Activated T-cell treated with anti-CD3 and anti-CD28 coated beads, Interleukin-2, amount 50 U/mL, for 4 hours (primary cell): ENCODE data around the gene FBXW7. TPM values are rescaled to one million over a fixed set of nuclear protein-coding genes. Genes with fewer than 3 reads are reported as not detected.

ENCODE experiments used
- ATAC-seq, 2 donors: fragments of 200-7000 bp; cut with Tn5 transposase; one replicate each; pipeline ENCODE4 v1.10.0; 2021
- DNase-seq: peaks from one replicate; pipeline ENCODE4 v3.0.0-alpha.2; 2020
- H3K27me3 Mint-ChIP-seq: one replicate; pipeline ENCODE4 v1.8.0; 2021; ENCODE audit warnings: low read depth, mixed read lengths
- H3K36me3 Mint-ChIP-seq: one replicate; pipeline ENCODE4 v1.8.0; 2022; ENCODE audit warnings: mixed read lengths; ENCODE audit not compliant: insufficient read depth
- H3K4me1 Mint-ChIP-seq: one replicate; pipeline ENCODE4 v1.8.0; 2021; ENCODE audit warnings: low read depth, mixed read lengths
- H3K4me3 Mint-ChIP-seq: one replicate; pipeline ENCODE4 v1.8.0; 2021; ENCODE audit warnings: mild to moderate bottlenecking, moderate library complexity, mixed read lengths
- H3K9me3 Mint-ChIP-seq: one replicate; pipeline ENCODE4 v1.8.0; 2021; ENCODE audit warnings: mixed read lengths
- total RNA-seq, 3 donors: library from RNA; stranded (reverse); gene quantifications; one replicate each; pipeline ENCODE4 v1.2.1, GENCODE V29; 2021

The FBXW7 gene
- total RNA-seq, 3 donors from 2014 or later: 38.8 to 41.4 (median 39.1) TPM

- H3K27me3 Mint-ChIP-seq: no peaks in the 10 kb centered on the region
- ATAC-seq: no peak
- H3K4me3 Mint-ChIP-seq: no peak overlapping the region
- H3K9me3 Mint-ChIP-seq: no peaks in the 10 kb centered on the region
- peaks cover 22% of the 10 kb centered on the region for H3K36me3 Mint-ChIP-seq
- no peak for DNase-seq
- peaks cover 25% of the 10 kb centered on the region for H3K4me1 Mint-ChIP-seq
Measured at GRCh38 chr4:152427981-152428380, 107.9 kb downstream of the FBXW7 start.

GRCh38 chr4:152424977-152425376 is 110.9 kb downstream of the FBXW7 start:
- ATAC-seq: no peak
- DNase-seq: no peak
- H3K4me1 Mint-ChIP-seq: peaks cover 35% of the 10 kb centered on the region
- peaks cover 19% of the 10 kb centered on the region for H3K36me3 Mint-ChIP-seq
- H3K9me3 Mint-ChIP-seq: no peaks in the 10 kb centered on the region
- no peaks in the 10 kb centered on the region for H3K27me3 Mint-ChIP-seq
- no peak overlapping the region for H3K4me3 Mint-ChIP-seq

- no peak overlapping the region for H3K4me3 Mint-ChIP-seq
- ATAC-seq: no peak
- DNase-seq: no peak
- H3K27me3 Mint-ChIP-seq: no peaks in the 10 kb centered on the region
- peaks cover 38% of the 10 kb centered on the region for H3K4me1 Mint-ChIP-seq
- no peaks in the 10 kb centered on the region for H3K9me3 Mint-ChIP-seq
- peaks cover 16% of the 10 kb centered on the region for H3K36me3 Mint-ChIP-seq
Measured at GRCh38 chr4:152424396-152424795, 111.5 kb downstream of the FBXW7 start.

- H3K4me1 Mint-ChIP-seq: peaks cover 38% of the 10 kb centered on the region
Measured at GRCh38 chr4:152422817-152423320, 113.0 kb downstream of the FBXW7 start.

GRCh38 chr4:152421576-152421975 is 114.3 kb downstream of the FBXW7 start:
- Mint-ChIP-seq H3K4me3 (no peak overlapping the region), H3K9me3 (no peaks in the 10 kb centered on the region), H3K36me3 (peaks cover 3% of the 10 kb centered on the region), H3K27me3 (no peaks in the 10 kb centered on the region), H3K4me1 (peaks cover 37% of the 10 kb centered on the region)
- ATAC-seq: no peak
- no peak for DNase-seq

More at GRCh38 chr4:152422817-152423320, 113.0 kb downstream of the FBXW7 start:
- Mint-ChIP-seq H3K4me3 (no peak overlapping the region), H3K27me3 (no peaks in the 10 kb centered on the region), H3K36me3 (peaks cover 7% of the 10 kb centered on the region), H3K9me3 (no peaks in the 10 kb centered on the region)
- DNase-seq: no peak
- ATAC-seq: no peak

GRCh38 chr4:152419809-152420208 is 116.1 kb downstream of the FBXW7 start:
- Mint-ChIP-seq H3K4me1 (peaks cover 37% of the 10 kb centered on the region), H3K36me3 (no peaks in the 10 kb centered on the region), H3K4me3 (no peak overlapping the region), H3K9me3 (no peaks in the 10 kb centered on the region), H3K27me3 (no peaks in the 10 kb centered on the region)
- DNase-seq: no peak
- no peak for ATAC-seq

GRCh38 chr4:152417673-152418072 is 118.2 kb downstream of the FBXW7 start:
- Mint-ChIP-seq H3K36me3 (no peaks in the 10 kb centered on the region), H3K4me3 (no peak overlapping the region), H3K4me1 (peaks cover 33% of the 10 kb centered on the region), H3K27me3 (no peaks in the 10 kb centered on the region), H3K9me3 (no peaks in the 10 kb centered on the region)
- DNase-seq (no peak), ATAC-seq (no peak)

GRCh38 chr4:152415980-152416379 is 119.9 kb downstream of the FBXW7 start:
- no peaks in the 10 kb centered on the region for H3K9me3 Mint-ChIP-seq
- no peaks in the 10 kb centered on the region for H3K27me3 Mint-ChIP-seq
- ATAC-seq (no peak), DNase-seq (no peak)
- H3K36me3 Mint-ChIP-seq: peaks cover 5% of the 10 kb centered on the region
- peaks cover 26% of the 10 kb centered on the region for H3K4me1 Mint-ChIP-seq
- H3K4me3 Mint-ChIP-seq: no peak overlapping the region

GRCh38 chr4:152408514-152409327 is 127.2 kb downstream of the FBXW7 start:
- Mint-ChIP-seq H3K27me3 (no peaks in the 10 kb centered on the region), H3K9me3 (no peaks in the 10 kb centered on the region), H3K36me3 (peaks cover 21% of the 10 kb centered on the region), H3K4me1 (peaks cover 12% of the 10 kb centered on the region), H3K4me3 (no peak overlapping the region)
- no peak for DNase-seq
- peak in 1 of 2 donors; percentile 56 for ATAC-seq

- ATAC-seq (no peak), DNase-seq (no peak)
- Mint-ChIP-seq H3K4me3 (no peak overlapping the region), H3K36me3 (peaks cover 34% of the 10 kb centered on the region), H3K9me3 (no peaks in the 10 kb centered on the region), H3K4me1 (peaks cover 27% of the 10 kb centered on the region), H3K27me3 (no peaks in the 10 kb centered on the region)
Measured at GRCh38 chr4:152401424-152401823, 134.5 kb downstream of the FBXW7 start.

GRCh38 chr4:152399246-152399645 is 136.6 kb downstream of the FBXW7 start:
- peak in 1 of 2 donors; percentile 27 for ATAC-seq
- peaks cover 38% of the 10 kb centered on the region for H3K4me1 Mint-ChIP-seq
- H3K9me3 Mint-ChIP-seq: no peaks in the 10 kb centered on the region
- H3K4me3 Mint-ChIP-seq: no peak overlapping the region
- no peaks in the 10 kb centered on the region for H3K27me3 Mint-ChIP-seq
- H3K36me3 Mint-ChIP-seq: peaks cover 30% of the 10 kb centered on the region
- DNase-seq: no peak

- no peaks in the 10 kb centered on the region for H3K27me3 Mint-ChIP-seq
Measured at GRCh38 chr4:152398060-152398459, 137.8 kb downstream of the FBXW7 start.

GRCh38 chr4:152394791-152395190 is 141.1 kb downstream of the FBXW7 start:
- DNase-seq (no peak), ATAC-seq (no peak)
- H3K4me3 Mint-ChIP-seq: no peak overlapping the region
- no peaks in the 10 kb centered on the region for H3K9me3 Mint-ChIP-seq
- peaks cover 21% of the 10 kb centered on the region for H3K36me3 Mint-ChIP-seq
- peaks cover 28% of the 10 kb centered on the region for H3K4me1 Mint-ChIP-seq
- no peaks in the 10 kb centered on the region for H3K27me3 Mint-ChIP-seq

More at GRCh38 chr4:152398060-152398459, 137.8 kb downstream of the FBXW7 start:
- H3K4me3 Mint-ChIP-seq: no peak overlapping the region
- DNase-seq (no peak), ATAC-seq (no peak)
- H3K36me3 Mint-ChIP-seq: peaks cover 34% of the 10 kb centered on the region
- peaks cover 41% of the 10 kb centered on the region for H3K4me1 Mint-ChIP-seq
- H3K9me3 Mint-ChIP-seq: no peaks in the 10 kb centered on the region

GRCh38 chr4:152392079-152392478 is 143.8 kb downstream of the FBXW7 start:
- no peak for DNase-seq
- Mint-ChIP-seq H3K4me1 (peaks cover 22% of the 10 kb centered on the region), H3K36me3 (peaks cover 21% of the 10 kb centered on the region), H3K9me3 (no peaks in the 10 kb centered on the region), H3K27me3 (no peaks in the 10 kb centered on the region), H3K4me3 (no peak overlapping the region)
- ATAC-seq: no peak

- H3K4me1 Mint-ChIP-seq: peaks cover 20% of the 10 kb centered on the region
- peaks cover 14% of the 10 kb centered on the region for H3K36me3 Mint-ChIP-seq
- H3K27me3 Mint-ChIP-seq: no peaks in the 10 kb centered on the region
- no peaks in the 10 kb centered on the region for H3K9me3 Mint-ChIP-seq
- no peak for ATAC-seq
- no peak overlapping the region for H3K4me3 Mint-ChIP-seq
- DNase-seq: no peak
Measured at GRCh38 chr4:152390216-152390615, 145.7 kb downstream of the FBXW7 start.
